ENCODE data around the gene NRK.

- TF ChIP-seq CTCF (IDR thresholded peaks at IDR 0.05) = no peak
- no peak for TF ChIP-seq POLR2AphosphoS5 (IDR thresholded peaks at IDR 0.05)
These were observed 6.7 kb downstream of the NRK start for GRCh38 chrX:105829011-105829410.

Data from breast epithelium (tissue), 3 donors.